K562 (cell line): ENCODE results near the gene CLEC2D. TPM values are rescaled to one million over a fixed set of nuclear protein-coding genes. Genes with fewer than 3 reads are reported as not detected.

Source experiments
- ATAC-seq: fragments of 200-7000 bp; cut with Tn5 transposase; 3 replicates; pipeline ENCODE4 v1.9.1; 2020; ENCODE audit warnings: moderate library complexity
- BruUV-seq: library from RNA; stranded (reverse); fragments of 400-500 nt; replicated peaks from 2 replicates; lab custom pipeline; 2021; lab: Mats Ljungman, UMichigan
- CTCF ChIA-PET: fragments of 300-600 bp; formaldehyde crosslinking; extraction: SDS; loops from one replicate; lab custom pipeline; 2021; ENCODE audit warnings: low intra/inter-chr PET ratio; lab: Yijun Ruan, JAX
- POLR2A ChIA-PET: fragments of 300-600, 350-650 bp; sonication (Branson Sonifier 250); formaldehyde crosslinking; extraction: SDS; loops from one replicate; lab custom pipeline; 2021; ENCODE audit warnings: antibody characterized with exemption, inconsistent platforms; lab: Yijun Ruan, JAX
- DNase-seq, 4 experiments: peaks; one replicate each; pipeline versions ENCODE4 v3.0.0 to v3.0.0-alpha.2; 2011 to 2018; ENCODE audit warnings: low spot score in 3 of 4, mixed read lengths in 3 of 4; ENCODE audit errors: extremely low read depth in 1 of 4
- FAIRE-seq: peaks from 2 replicates; lab custom pipeline; 2011; peaks lifted over from hg19 to GRCh38; lab: Jason Lieb, UNC
- H2AFZ ChIP-seq: 2 replicates; pipeline ENCODE4 v1.6.0; 2011; ENCODE audit warnings: low read depth, low read length, control low read depth, inconsistent platforms
- H3K27ac ChIP-seq: fragments of 200-600 bp; 3 replicates; pipeline ENCODE4 v1.8.0; 2011; ENCODE audit warnings: low read depth, mild to moderate bottlenecking, control low read depth, inconsistent platforms, low read length, moderate library complexity, mixed read lengths; ENCODE audit errors: extremely low read depth
- H3K27me3 ChIP-seq, 2 experiments: fragments of 300-600 bp in 1 of 2; 2 replicates in 1 of 2; 3 replicates in 1 of 2; pipeline versions ENCODE4 v1.6.0 to v1.8.0; 2011; ENCODE audit warnings: inconsistent platforms in 2 of 2, low read length in 2 of 2, mild to moderate bottlenecking in 1 of 2, mixed read lengths in 1 of 2, moderate library complexity in 1 of 2; ENCODE audit not compliant: control insufficient read depth in 2 of 2, insufficient read depth in 2 of 2
- H3K36me3 ChIP-seq: fragments of 300-600 bp; 3 replicates; pipeline ENCODE4 v1.8.0; 2011; ENCODE audit warnings: mild to moderate bottlenecking, low read length, inconsistent platforms; ENCODE audit not compliant: control insufficient read depth, insufficient read depth
- H3K4me1 ChIP-seq, 2 experiments: fragments of 200-600 bp in 1 of 2; replicated peaks in 1 of 2; 2 replicates in 1 of 2; 3 replicates in 1 of 2; pipeline versions ENCODE4 v1.5.1 to v1.8.0; 2011; ENCODE audit warnings: inconsistent platforms in 2 of 2, low read length in 2 of 2, mild to moderate bottlenecking in 1 of 2, mixed read lengths in 1 of 2, moderate library complexity in 1 of 2; ENCODE audit not compliant: control insufficient read depth in 2 of 2, insufficient read depth in 2 of 2
- H3K4me2 ChIP-seq: 2 replicates; pipeline ENCODE4 v1.6.1; 2011; ENCODE audit warnings: low read length, control low read depth, inconsistent platforms, mixed read lengths; ENCODE audit not compliant: insufficient read depth
- H3K4me3 ChIP-seq: fragments of 200-600 bp; sonication (generic), shearing (Covaris generic); 2 replicates; pipeline ENCODE4 v1.5.1; 2016; ENCODE audit warnings: control low read depth, inconsistent platforms
- H3K79me2 ChIP-seq: fragments of 200-600 bp; 3 replicates; pipeline ENCODE4 v1.8.0; 2011; ENCODE audit warnings: low read length, inconsistent platforms; ENCODE audit not compliant: control insufficient read depth, insufficient read depth
- H3K9ac ChIP-seq, 2 experiments: 2 replicates each; pipeline versions ENCODE4 v1.6.0 to v1.6.1; 2011; ENCODE audit warnings: low read depth in 2 of 2, low read length in 2 of 2, control low read depth in 1 of 2, inconsistent platforms in 1 of 2, mild to moderate bottlenecking in 1 of 2, mixed read lengths in 1 of 2; ENCODE audit not compliant: insufficient read depth in 1 of 2
- H3K9me1 ChIP-seq: one replicate; pipeline ENCODE4 v1.6.0; 2011; ENCODE audit warnings: inconsistent platforms, mild to moderate bottlenecking, low read length, moderate library complexity; ENCODE audit not compliant: control insufficient read depth, insufficient read depth
- H3K9me3 ChIP-seq: replicated peaks from 2 replicates; pipeline ENCODE4 v1.5.1; 2011; ENCODE audit warnings: low read depth, low read length, inconsistent platforms; ENCODE audit not compliant: control insufficient read depth, insufficient read depth
- H4K20me1 ChIP-seq: replicated peaks from 2 replicates; pipeline ENCODE4 v1.6.1; 2011; ENCODE audit warnings: low read length, inconsistent platforms, mixed read lengths; ENCODE audit not compliant: control insufficient read depth, insufficient read depth
- CHD4 ChIP-seq: fragments of 200-600 bp; sonication (generic); IDR thresholded peaks from 3 replicates; pipeline ENCODE4 v1.6.1; 2012; ENCODE audit warnings: low read depth, mild to moderate bottlenecking, mixed read lengths, low read length, inconsistent platforms; ENCODE audit not compliant: insufficient read depth, insufficient replicate concordance, poor library complexity, severe bottlenecking
- CREBBP ChIP-seq: IDR thresholded peaks from one replicate; pipeline ENCODE4 v1.6.1; 2012; ENCODE audit warnings: low read depth, mild to moderate bottlenecking, control low read depth, inconsistent platforms, low read length
- DACH1 ChIP-seq: fragments of 450-650 bp; IDR thresholded peaks from 2 replicates; pipeline ENCODE4 v1.6.1; 2018; ENCODE audit not compliant: partially characterized antibody
- GTF2E2 ChIP-seq: fragments of 200-800 bp; sonication (Bioruptor generic); IDR thresholded peaks from 2 replicates; pipeline ENCODE4 v1.6.1; 2016; ENCODE audit warnings: missing genetic modification characterization, missing compliant biosample characterization
- L3MBTL2 ChIP-seq: fragments of 450-650 bp; IDR thresholded peaks from 2 replicates; pipeline ENCODE4 v1.6.1; 2016; ENCODE audit warnings: mild to moderate bottlenecking, moderate library complexity
- MAFK ChIP-seq: IDR thresholded peaks from 2 replicates; pipeline ENCODE4 v1.6.1; 2011; ENCODE audit warnings: low read length, improper control_type of control experiment
- MCM2 ChIP-seq: fragments of 450-650 bp; IDR thresholded peaks from 2 replicates; pipeline ENCODE4 v1.6.1; 2017; ENCODE audit warnings: low read depth, mild to moderate bottlenecking
- NRF1 ChIP-seq, 2 experiments: fragments of 450-650 bp; IDR thresholded peaks in 1 of 2; conservative IDR thresholded peaks in 1 of 2; 2 replicates each; pipeline ENCODE4 v1.6.1; 2014; ENCODE audit warnings: mild to moderate bottlenecking in 2 of 2
- POLR2H ChIP-seq: IDR thresholded peaks from 2 replicates; pipeline ENCODE4 v1.6.1; 2016; ENCODE audit warnings: missing genetic modification characterization, low read depth, mild to moderate bottlenecking, control low read depth, missing compliant biosample characterization, moderate library complexity
- RBM17 ChIP-seq: fragments of 200-400 bp; formaldehyde crosslinking; IDR thresholded peaks from 2 replicates; pipeline ENCODE4 v1.6.1; 2017; ENCODE audit warnings: low read depth, mild to moderate bottlenecking, low read length, borderline replicate concordance
- ZBTB40 ChIP-seq, 2 experiments: fragments of 450-650 bp in 1 of 2; sonication (generic) in 1 of 2; formaldehyde crosslinking in 1 of 2; IDR thresholded peaks; 2 replicates each; pipeline versions ENCODE4 v1.7.1 to v1.9.0; 2016 to 2022; ENCODE audit warnings: inconsistent platforms in 1 of 2, mild to moderate bottlenecking in 1 of 2, missing genetic modification reagents in 1 of 2
- ZNF24 ChIP-seq: fragments of 450-650 bp; IDR thresholded peaks from 2 replicates; pipeline ENCODE4 v1.6.1; 2016
- ZNF644 ChIP-seq: fragments of 200-800 bp; sonication (Bioruptor generic); IDR thresholded peaks from 2 replicates; pipeline ENCODE4 v1.6.1; 2016; ENCODE audit warnings: low read depth, missing genetic modification characterization, missing compliant biosample characterization
- WGBS: fragments of 100-300 bp; shearing (Covaris generic); methylation state at CpG from one replicate; pipeline ENCODE4 v1.1.6; 2016; ENCODE audit warnings: low coverage, mixed read lengths; ENCODE audit not compliant: insufficient coverage; ENCODE audit errors: missing lambda C conversion rate; 5-methylcytosine and 5-hydroxymethylcytosine counted together
- in situ Hi-C: fragments of 300-500 bp; cut with MboI; formaldehyde crosslinking; loops from 4 replicates; pipeline ENCODE4 v1.15.0; 2018; ENCODE audit warnings: inconsistent platforms, mixed read lengths
- intact Hi-C: fragments of 100-400 bp; cut with micrococcal nuclease; formaldehyde crosslinking; loops from 2 replicates; pipeline ENCODE4 v1.14.2; 2022
- polyA plus RNA-seq, 8 experiments: library from polyadenylated mRNA; depleted of rRNA in 4 of 8; stranded (reverse) in 5 of 8; unstranded in 3 of 8; fragments of >200 nt; fragmentation: Nextera tagmentation in 2 of 8; fragmentation: Illumina TruSeq in 1 of 8; extraction: Ambion mirVana in 2 of 8; extraction: Trizol in 1 of 8; gene quantifications; 2 replicates each; pipeline versions ENCODE4 v1.2.1 to v1.2.3, GENCODE V29; 2011 to 2014; ENCODE audit warnings: inconsistent platforms in 1 of 8, missing spikeins in 1 of 8
- total RNA-seq, 7 experiments: library from RNA; depleted of rRNA in 6 of 7; stranded (reverse); fragments of >200 nt in 6 of 7; fragmentation: Illumina TruSeq in 2 of 7; extraction: Trizol in 2 of 7; gene quantifications; 2 replicates each; pipeline versions ENCODE4 v1.2.1 to v1.2.3, GENCODE V29; 2011 to 2021; ENCODE audit warnings: low replicate concordance in 1 of 7

The CLEC2D gene
- total and polyA plus RNA-seq, 9 of the 15 experiments (the other 6 are each of a cell fraction or from before 2014, with no cell fraction given) = 1.4 to 5.0 (median 2.2) TPM

DNA sequence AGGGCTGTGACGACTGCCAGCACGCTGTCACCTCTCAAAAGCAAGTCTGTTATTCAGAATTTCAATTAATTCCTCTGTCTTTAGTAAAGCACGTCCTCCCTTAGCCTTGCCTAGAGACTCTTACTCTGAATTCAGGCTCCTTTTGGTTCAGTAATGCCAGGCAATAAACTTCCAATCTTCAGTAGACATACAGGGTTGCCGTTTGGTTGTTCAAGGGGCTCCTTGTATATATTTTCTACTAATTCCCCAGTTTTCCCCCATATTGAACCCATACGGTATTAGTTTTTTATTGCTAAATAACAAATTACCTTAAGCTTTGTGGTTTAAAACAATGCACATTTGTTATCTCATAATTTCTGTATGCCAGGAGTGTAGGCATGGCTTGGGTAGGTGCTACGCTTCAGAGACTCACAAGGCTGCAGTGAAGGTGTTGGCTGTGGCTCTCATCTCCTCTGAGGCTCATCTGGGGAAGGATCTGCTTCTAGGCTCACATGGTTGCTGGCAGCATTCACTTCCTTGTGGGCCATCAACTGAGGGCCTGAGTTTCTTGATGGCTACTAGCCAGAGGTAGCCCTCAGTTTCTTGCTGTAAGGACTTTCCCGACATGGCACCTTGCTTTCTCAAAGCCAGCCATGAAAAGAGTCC, 70.7 kb downstream of the CLEC2D start:
- H3K4me1 ChIP-seq = peaks cover 9 to 12% of the 10 kb centered on the region in 2 experiments
- in situ Hi-C loops = loop anchor here (5.0 to 10.0 kb wide), 2 partner anchors 185 to 267 kb away; no protein-coding TSS in a partner anchor
- no peaks in the 10 kb centered on the region; the same call in 1 of the 2 replicates for H3K9me3 ChIP-seq
- H4K20me1 ChIP-seq = no peaks in the 10 kb centered on the region
- no peaks in the 10 kb centered on the region for H3K36me3 ChIP-seq
- BruUV-seq = TSS peak; percentile 70
- no peaks in the 10 kb centered on the region; the same call in 2 of the 3 replicates for H3K79me2 ChIP-seq
- ChIA-PET CTCF (no interaction called here), POLR2A (no interaction called here)
- H3K4me2 ChIP-seq = peak overlapping the region; percentile 78
- intact Hi-C loops = loop anchor here (5.0 to 10.0 kb wide), 2 partner anchors 93 to 265 kb away; no protein-coding TSS in a partner anchor
- DNase-seq = peak in 2 of 4 experiments; percentile 27 to 66
- 14% methylated on average over 7 of the region's 7 CpGs for WGBS
- peak overlapping the region; percentile 88 for H3K27ac ChIP-seq
- peak overlapping the region; percentile 58 to 87 for H3K9ac ChIP-seq
- H2AFZ ChIP-seq = peak overlapping the region; percentile 93
- FAIRE-seq = peak; percentile 83
- ATAC-seq = peak; percentile 88
- H3K4me3 ChIP-seq = peak overlapping the region; percentile 44
- no peaks in the 10 kb centered on the region for H3K27me3 ChIP-seq
- H3K9me1 ChIP-seq = peaks cover 2% of the 10 kb centered on the region
- TF ChIP-seq ZNF24 (no peak), L3MBTL2 (0 out of 2 replicates have a peak, but pooled peaks have one; percentile 41), CHD4 (no peak), MCM2 (no peak), GTF2E2 (tag) (no peak), CREBBP (no peak), ZBTB40 (IDR thresholded peaks at IDR 0.05) (peak; percentile 13; the same call in 1 of the 2 replicates), ZBTB40 (CRISPR knock-in tag; IDR thresholded peaks at IDR 0.05) (no peak), POLR2H (tag) (no peak), NRF1 (conservative IDR thresholded peaks at IDR 0.05 in 1 of 2, IDR thresholded peaks at IDR 0.05 in 1 of 2) (peak; percentile 29 to 64; a peak in 3 of 4 replicates), RBM17 (no peak), MAFK (no peak), DACH1 (no peak), ZNF644 (tag) (no peak)
